Chondrocyte (in vitro differentiated cells): ENCODE data around the gene ATP5F1B. TPM values are rescaled to one million over a fixed set of nuclear protein-coding genes. Genes with fewer than 3 reads are reported as not detected.
A peak's percentile ranks its signal among the peaks of the same experiment; 100 is the strongest.

Experiments
- DNase-seq: peaks from one replicate; pipeline ENCODE4 v3.0.0; 2021; ENCODE audit warnings: mixed read lengths, low spot score
- H3K27ac Mint-ChIP-seq: one replicate; pipeline ENCODE4 v1.8.0; 2021; ENCODE audit warnings: mild to moderate bottlenecking, moderate library complexity, mixed read lengths; ENCODE audit not compliant: unreplicated experiment
- H3K27me3 Mint-ChIP-seq: 2 replicates; pipeline ENCODE4 v1.8.0; 2021; ENCODE audit warnings: low read depth, mixed read lengths
- H3K36me3 Mint-ChIP-seq: 2 replicates; pipeline ENCODE4 v1.8.0; 2021; ENCODE audit warnings: low read depth, mixed read lengths
- H3K4me1 Mint-ChIP-seq: 2 replicates; pipeline ENCODE4 v1.8.0; 2021; ENCODE audit warnings: low read depth, mild to moderate bottlenecking, mixed read lengths
- H3K4me3 Mint-ChIP-seq: one replicate; pipeline ENCODE4 v1.8.0; 2021; ENCODE audit warnings: mild to moderate bottlenecking, moderate library complexity, mixed read lengths; ENCODE audit not compliant: unreplicated experiment
- H3K9me3 Mint-ChIP-seq: 2 replicates; pipeline ENCODE4 v1.8.0; 2021; ENCODE audit warnings: low read depth, mixed read lengths
- total RNA-seq: library from RNA; stranded (reverse); gene quantifications from 3 replicates; pipeline ENCODE4 v1.2.1, GENCODE V29; 2021
- TF ChIP-seq, protein P1 (sequence below): fragments of 200-600 bp; sonication (generic); IDR thresholded peaks from 2 replicates; pipeline ENCODE4 v1.5.0; 2021; ENCODE audit warnings: antibody characterized with exemption, mild to moderate bottlenecking, moderate library complexity

Gene ATP5F1B
- total RNA-seq, 1 donor from 2014 or later = 380 TPM

DNA sequence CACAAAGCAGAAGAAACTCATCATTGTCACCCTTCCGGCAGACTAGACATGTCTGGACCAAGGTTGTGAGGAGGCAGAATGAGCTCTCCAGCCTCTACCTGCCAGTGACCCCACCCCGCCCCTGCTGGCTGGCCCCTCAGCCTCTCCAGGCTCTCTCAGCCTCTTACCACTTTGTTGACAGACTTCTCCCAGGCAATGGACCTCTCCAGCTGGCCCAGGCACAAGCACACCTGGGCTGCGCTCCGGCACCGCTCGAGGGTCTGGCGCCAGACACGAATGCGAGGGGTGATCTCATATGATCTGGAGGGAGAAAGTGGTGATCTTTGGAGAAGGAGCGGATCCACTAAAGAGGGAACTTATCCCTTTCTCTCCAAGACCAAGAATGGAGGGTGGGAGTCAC lies 46.0 kb downstream of the ATP5F1B start:
- Mint-ChIP-seq H3K9me3 (no peaks in the 10 kb centered on the region), H3K36me3 (peaks cover 56% of the 10 kb centered on the region), H3K4me1 (peaks cover 15% of the 10 kb centered on the region), H3K27me3 (no peaks in the 10 kb centered on the region), H3K27ac (no peak overlapping the region), H3K4me3 (no peak overlapping the region)
- TF ChIP-seq, protein P1, sequence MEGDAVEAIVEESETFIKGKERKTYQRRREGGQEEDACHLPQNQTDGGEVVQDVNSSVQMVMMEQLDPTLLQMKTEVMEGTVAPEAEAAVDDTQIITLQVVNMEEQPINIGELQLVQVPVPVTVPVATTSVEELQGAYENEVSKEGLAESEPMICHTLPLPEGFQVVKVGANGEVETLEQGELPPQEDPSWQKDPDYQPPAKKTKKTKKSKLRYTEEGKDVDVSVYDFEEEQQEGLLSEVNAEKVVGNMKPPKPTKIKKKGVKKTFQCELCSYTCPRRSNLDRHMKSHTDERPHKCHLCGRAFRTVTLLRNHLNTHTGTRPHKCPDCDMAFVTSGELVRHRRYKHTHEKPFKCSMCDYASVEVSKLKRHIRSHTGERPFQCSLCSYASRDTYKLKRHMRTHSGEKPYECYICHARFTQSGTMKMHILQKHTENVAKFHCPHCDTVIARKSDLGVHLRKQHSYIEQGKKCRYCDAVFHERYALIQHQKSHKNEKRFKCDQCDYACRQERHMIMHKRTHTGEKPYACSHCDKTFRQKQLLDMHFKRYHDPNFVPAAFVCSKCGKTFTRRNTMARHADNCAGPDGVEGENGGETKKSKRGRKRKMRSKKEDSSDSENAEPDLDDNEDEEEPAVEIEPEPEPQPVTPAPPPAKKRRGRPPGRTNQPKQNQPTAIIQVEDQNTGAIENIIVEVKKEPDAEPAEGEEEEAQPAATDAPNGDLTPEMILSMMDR = no peak
- DNase-seq = no peak

DNA sequence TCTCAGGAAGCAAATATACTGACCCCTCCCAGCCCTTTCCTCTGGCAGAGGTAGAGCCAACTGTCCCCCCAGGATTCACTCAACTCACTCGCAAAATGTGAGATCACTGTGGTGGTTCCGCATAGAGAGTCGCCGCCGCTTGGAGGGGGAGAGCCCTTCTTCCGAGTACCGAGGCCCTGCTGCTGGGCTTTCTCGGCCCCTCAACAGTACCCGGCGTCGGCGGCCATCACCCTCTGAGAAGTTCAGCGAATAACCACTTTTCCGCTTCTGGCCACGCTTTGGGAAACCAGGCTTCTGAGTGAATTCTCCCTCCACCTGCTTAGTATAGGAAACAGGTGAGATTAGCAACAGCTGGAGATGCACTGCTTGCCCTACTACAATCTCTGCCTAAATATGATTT lies 46.7 kb downstream of the ATP5F1B start:
- TF ChIP-seq, protein P1 = no peak
- H3K36me3 Mint-ChIP-seq = peaks cover 49% of the 10 kb centered on the region

DNA sequence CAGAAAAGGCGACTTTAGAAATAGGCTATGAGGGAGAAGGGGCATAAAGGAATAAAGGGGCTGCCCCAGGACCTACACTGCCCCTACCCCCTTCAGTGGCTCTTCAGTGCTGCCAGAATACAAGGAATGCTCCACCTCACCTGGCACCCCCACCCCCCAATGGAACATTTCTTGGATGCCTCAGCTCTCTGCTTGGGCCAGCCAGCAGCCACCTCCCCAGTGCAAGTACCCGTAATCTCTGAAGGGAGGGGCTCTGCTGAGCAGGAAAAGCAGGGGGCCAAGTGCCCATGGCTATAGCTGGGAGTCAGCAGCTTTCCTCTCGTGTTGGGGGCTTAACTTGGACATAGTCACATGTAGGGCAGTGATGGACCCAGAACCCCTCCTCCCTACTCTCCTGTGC lies 49.0 kb downstream of the ATP5F1B start:
- Mint-ChIP-seq H3K9me3 (no peaks in the 10 kb centered on the region), H3K4me3 (no peak overlapping the region), H3K4me1 (peaks cover 37% of the 10 kb centered on the region), H3K27me3 (no peaks in the 10 kb centered on the region), H3K27ac (peak overlapping the region; percentile 83), H3K36me3 (peaks cover 36% of the 10 kb centered on the region)
- TF ChIP-seq, protein P1 = no peak
- DNase-seq = no peak

More for the DNA sequence above, 46.7 kb downstream of the ATP5F1B start:
- H3K4me3 Mint-ChIP-seq = no peak overlapping the region
- no peak for DNase-seq
- H3K27me3 Mint-ChIP-seq = no peaks in the 10 kb centered on the region
- H3K9me3 Mint-ChIP-seq = no peaks in the 10 kb centered on the region
- H3K4me1 Mint-ChIP-seq = peaks cover 23% of the 10 kb centered on the region
- H3K27ac Mint-ChIP-seq = peak overlapping the region; percentile 5

DNA sequence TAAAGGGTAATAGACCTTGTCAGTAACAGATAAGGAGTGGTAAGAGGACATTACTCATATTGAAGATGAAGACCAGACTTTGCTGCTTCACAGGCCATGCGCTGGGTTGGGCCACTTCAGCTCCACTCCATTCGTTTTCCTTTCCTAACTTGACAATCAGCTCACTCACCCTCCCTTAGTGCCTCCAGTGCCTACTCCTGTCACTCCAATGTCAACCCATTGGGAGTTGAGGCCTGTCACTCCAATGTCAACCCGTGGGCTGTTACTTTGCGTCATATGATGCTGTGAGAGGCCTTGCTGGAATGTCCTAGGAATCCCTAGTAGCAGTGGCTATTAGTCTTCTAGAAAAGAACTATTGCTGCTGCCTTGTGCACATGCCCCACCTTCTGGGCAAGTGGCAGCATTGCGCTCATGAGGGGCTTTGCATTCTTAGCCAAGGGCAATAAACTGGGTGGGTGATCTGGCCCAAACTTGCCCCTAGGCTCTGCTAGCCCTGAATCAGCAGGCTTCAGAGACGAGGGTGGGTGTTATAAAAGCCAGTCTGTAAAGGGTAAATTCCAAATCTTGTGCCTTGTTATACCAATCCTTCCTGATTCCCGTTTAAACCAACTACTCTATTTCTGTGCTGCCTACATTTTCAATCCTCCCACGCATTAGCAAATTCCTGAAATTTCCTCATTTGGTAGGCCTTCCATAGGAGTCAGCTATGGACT lies 51.7 kb downstream of the ATP5F1B start:
- DNase-seq = no peak
- Mint-ChIP-seq H3K27ac (peak overlapping the region; percentile 97), H3K27me3 (no peaks in the 10 kb centered on the region), H3K4me1 (peaks cover 52% of the 10 kb centered on the region), H3K4me3 (no peak overlapping the region), H3K9me3 (no peaks in the 10 kb centered on the region), H3K36me3 (peaks cover 16% of the 10 kb centered on the region)
- TF ChIP-seq, protein P1 = peak; percentile 91

DNA sequence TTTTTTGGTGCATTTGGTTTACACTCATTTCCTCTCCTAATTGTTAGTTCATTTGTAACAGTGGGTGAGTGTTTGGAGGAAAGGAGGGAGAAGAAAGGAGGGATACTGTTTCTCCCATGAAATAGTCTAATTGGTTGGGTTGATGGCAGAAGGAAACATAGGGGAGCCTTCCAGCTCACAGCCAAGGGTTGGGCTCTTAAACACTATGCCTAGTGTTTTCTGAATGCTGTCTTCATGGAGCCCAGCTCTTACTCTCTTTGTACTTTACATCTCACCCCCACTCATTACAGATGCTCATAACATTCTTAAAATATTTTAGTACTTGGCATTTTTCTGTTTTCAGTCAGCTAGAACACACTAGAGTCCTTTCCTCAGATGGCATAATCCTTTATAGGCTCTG lies 53.8 kb downstream of the ATP5F1B start:
- Mint-ChIP-seq H3K27ac (peak overlapping the region; percentile 97), H3K36me3 (peaks cover 22% of the 10 kb centered on the region), H3K4me1 (peaks cover 49% of the 10 kb centered on the region), H3K9me3 (no peaks in the 10 kb centered on the region), H3K4me3 (no peak overlapping the region), H3K27me3 (no peaks in the 10 kb centered on the region)
- no peak for DNase-seq
- TF ChIP-seq, protein P1 = no peak
